HT1080 (cell line): ENCODE measurements around the gene JOSD2. TPM values are rescaled to one million over a fixed set of nuclear protein-coding genes. Genes with fewer than 3 reads are reported as not detected.

Experiments used
- DNase-seq: peaks from one replicate; pipeline ENCODE4 v3.0.0-alpha.2; 2015; ENCODE audit warnings: low read depth
- total RNA-seq: library from RNA; depleted of rRNA; stranded (reverse); fragments of >200 nt; shearing (Covaris generic); gene quantifications from 2 replicates; pipeline ENCODE4 v1.2.3, GENCODE V29; 2014

Gene JOSD2
- total RNA-seq, 1 experiment from 2014 or later, result 41.2 TPM

GRCh38 chr19:50496189-50497021 lies 14.6 kb downstream of the JOSD2 start:
- DNase-seq, result peak; percentile 45

GRCh38 chr19:50495020-50495531 lies 15.9 kb downstream of the JOSD2 start:
- DNase-seq, result no peak

GRCh38 chr19:50494186-50495019 lies 16.6 kb downstream of the JOSD2 start:
- no peak for DNase-seq

DNA sequence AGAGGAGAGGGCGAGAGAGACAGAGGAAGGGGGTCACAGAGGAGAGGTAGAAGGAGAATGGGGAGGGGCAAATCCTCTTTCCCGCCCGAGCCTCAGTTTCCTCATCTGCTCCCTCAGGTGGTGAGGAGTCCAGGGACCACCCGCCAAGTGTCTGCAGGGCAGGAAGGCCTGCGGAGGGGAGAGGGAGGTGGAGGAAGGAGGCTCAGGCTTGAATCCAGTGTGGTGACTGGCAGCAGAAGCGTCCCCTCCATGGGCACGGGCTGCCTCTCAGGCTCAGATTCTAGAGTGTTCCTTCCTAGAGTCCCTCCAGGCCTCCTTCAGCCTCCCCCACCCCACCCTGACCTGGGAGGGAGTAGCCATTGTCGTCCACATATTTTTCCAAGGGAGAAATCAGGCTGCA lies 17.8 kb downstream of the JOSD2 start:
- no peak for DNase-seq

DNA sequence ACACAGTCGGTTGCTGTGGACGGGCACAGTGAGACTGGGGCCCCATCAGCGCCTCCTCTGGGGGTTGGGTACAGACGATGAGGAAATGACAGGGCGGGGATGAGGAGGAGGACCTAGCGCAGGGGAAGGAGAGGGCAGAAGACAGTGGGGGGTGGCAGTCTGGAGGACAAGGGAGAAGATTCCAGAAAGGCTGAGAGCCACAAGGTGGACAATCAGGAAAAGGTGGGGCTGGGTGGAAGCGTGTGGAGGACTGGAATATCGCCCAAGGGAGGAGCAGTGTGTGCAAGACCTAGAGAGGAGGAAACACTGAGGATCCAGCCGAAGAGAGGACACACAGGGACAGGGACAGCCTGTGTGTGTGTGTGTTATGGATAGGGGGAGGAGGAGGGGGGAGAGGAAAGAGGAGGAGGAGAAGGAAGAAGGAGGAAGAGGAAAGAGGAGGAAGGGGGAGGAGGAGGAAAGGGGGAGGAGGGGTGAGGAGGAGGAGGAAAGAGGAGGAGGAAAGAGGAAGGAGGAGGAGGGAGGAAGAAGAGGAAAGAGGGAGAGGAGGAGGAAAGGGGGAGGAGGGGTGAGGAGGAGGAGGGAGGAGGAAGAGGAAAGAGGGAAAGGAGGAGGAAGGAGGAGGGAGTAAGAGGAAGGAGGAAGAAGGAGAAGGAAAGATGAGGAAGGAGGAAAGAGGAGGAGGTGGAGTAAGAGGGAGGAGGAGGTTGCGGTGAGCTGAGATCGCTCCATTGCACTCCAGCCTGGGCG lies 18.5 kb downstream of the JOSD2 start:
- no peak for DNase-seq

DNA sequence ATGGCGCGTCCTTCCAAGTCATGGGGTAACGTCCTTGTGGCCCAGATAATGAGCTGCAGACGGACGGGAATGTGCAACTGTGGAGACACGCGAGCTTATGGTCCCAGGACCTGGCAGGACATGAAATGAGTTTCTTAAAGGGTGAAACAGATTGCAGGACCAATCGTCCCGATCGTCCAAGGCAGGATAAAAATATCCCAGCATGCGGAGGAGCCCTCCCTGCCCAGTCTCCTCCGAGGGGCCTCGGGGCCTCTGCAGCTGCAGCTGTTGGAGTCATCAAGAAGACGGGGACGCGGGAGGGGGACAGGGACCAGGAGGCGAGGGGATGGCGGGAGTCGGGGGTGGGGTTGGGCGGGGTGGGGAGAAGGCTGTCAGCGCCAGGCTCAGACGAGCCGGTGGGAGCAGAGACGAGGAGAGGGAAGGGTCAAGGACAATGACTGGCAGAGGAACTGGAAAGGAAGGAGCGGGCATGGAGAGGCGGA lies 20.0 kb downstream of the JOSD2 start:
- no peak for DNase-seq

- DNase-seq, result no peak
Measured at GRCh38 chr19:50490411-50490811, 20.6 kb downstream of the JOSD2 start.

DNA sequence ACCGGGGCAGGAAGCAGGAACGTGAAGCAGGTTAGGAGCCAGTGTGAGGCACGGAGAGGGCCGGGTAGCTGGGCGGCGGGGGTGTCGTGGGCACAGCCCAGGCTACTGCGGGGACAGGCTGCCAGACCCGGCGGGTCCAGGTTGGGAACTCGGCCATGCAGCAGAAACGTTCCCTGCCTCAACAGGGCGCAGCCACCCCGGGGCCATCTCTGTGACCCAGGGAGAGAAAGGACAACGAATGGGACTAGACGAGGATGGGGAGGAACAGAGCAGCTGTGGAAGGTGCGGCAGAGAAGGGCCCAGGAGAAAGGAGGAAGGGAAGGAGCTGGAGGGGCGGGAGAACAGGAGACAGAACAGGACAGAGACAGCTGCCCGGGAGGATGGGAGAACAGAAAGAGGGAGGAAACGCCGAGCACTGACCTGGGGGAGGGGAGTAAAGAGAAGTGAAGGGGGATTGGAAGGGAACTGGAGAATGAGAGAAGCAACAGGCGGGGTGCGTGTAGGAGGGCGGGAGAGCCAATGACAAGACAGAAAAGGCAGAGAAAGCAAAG lies 21.5 kb downstream of the JOSD2 start:
- no peak for DNase-seq

GRCh38 chr19:50488389-50489194 lies 22.4 kb downstream of the JOSD2 start:
- DNase-seq, result no peak

DNA sequence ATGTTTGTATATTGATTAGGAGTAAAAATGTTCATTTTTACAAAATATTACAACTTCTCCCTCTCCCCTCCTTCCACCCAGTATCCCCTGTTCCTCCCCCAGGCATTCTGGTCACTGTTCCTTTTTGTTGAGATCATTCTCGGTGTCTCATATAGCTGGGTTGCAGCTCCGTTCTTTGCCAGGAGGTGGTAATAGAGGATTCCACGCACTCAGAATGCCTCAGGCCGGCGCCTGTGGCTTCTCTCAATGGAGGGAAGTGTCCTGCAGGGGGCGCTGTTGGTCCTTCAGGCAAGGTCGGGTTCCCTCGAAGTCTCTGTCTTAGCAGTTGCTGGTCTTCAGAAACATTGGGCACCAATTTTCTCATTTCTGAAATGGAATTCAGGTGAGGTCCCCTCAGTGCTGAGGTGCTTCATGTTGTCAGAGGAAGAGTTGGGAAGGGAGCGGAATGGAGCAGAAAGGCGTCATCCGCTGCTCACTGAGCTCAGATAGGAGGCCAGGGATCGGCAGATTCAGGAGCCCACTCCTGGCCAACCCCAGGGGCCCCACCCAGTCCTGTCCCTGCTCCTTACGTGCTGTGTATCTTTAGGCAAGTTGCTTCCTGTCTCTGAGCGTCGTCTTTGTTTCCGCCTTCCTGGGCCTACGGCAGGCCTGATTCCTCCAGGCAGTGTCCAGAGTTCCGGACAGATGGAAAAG lies 24.0 kb downstream of the JOSD2 start:
- peak; percentile 70 for DNase-seq

- DNase-seq, result no peak
Measured at GRCh38 chr19:50485284-50485955, 25.6 kb downstream of the JOSD2 start.

GRCh38 chr19:50482916-50483315 lies 28.1 kb downstream of the JOSD2 start:
- DNase-seq, result no peak

GRCh38 chr19:50482271-50482855 lies 28.6 kb downstream of the JOSD2 start:
- DNase-seq, result no peak

DNA sequence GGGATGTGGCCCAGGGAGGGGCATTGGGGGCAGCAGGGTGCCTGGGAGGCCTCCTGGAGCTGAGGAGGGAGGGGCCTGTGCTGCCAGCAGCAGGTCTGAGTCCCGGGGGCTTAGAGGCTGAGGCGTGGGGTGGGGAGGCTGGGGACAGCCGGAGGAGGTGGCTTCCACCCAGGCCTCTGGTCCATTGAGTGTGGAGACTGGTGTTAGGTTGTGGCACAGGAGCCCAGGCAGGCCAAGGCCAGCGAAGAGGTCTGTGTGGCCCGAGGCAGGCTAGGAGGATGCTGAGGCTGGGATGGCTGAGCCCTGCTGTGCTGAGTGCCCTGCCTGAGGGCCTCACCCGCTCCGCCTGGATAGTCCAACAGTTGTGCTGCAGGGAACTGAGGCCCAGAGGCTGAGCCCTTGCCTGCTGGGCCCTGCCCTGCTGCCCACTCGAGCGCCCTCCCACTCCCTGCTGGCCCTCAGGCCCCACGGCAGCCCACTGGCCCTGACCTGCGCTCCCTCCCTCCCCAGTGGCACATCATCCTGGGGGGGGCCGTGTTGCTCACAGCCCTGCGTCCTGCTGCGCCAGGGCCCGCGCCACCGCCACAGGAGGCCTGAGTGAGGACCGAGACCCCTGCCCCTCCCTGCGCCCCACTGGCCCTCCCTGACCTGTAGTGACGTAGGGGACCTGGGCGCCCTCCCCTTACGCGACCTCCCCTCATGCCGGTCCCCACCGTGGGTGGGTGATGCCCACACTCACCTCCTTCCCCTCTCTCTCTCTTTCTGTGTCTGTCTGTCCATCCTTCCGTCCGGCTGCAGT lies 29.4 kb downstream of the JOSD2 start:
- DNase-seq, result no peak

DNA sequence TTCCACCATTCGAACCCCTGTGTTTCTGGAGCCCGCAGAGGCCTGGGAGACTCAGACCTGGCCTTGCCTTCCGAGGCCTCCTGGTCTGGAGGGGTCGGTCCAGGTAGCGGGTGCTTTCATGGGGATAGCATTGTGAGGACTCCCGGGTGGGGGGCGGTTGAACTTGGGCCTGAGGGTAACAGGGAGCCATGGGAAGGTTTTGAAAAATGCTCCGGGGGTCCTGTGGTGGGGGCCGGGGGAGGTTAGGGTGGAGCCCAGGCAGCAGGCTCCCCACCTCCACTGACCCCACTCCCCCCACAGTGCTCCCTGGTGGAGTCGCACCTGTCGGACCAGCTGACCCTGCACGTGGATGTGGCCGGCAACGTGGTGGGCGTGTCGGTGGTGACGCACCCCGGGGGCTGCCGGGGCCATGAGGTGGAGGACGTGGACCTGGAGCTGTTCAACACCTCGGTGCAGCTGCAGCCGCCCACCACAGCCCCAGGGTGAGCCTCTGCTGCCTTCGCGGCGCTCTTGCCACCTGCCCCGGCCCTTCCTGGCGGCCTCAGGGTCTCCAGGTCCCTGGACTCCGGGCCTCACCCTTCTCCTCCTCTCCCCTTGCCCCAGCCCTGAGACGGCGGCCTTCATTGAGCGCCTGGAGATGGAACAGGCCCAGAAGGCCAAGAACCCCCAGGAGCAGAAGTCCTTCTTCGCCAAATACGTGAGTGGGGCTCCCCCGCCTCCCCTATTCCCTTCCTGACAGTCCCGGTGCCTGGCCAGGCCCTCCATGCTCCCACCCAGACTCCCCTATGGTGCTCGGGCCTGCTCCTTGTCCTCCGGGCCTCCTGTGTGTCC lies 30.5 kb downstream of the JOSD2 start:
- DNase-seq, result no peak

GRCh38 chr19:50479761-50480251 lies 31.2 kb downstream of the JOSD2 start:
- no peak for DNase-seq
